ENCODE results near the gene SUN2.

GRCh38 chr22:38792833-38793232 is 37.0 kb upstream of the SUN2 start:
- TF ChIP-seq, protein P1, sequence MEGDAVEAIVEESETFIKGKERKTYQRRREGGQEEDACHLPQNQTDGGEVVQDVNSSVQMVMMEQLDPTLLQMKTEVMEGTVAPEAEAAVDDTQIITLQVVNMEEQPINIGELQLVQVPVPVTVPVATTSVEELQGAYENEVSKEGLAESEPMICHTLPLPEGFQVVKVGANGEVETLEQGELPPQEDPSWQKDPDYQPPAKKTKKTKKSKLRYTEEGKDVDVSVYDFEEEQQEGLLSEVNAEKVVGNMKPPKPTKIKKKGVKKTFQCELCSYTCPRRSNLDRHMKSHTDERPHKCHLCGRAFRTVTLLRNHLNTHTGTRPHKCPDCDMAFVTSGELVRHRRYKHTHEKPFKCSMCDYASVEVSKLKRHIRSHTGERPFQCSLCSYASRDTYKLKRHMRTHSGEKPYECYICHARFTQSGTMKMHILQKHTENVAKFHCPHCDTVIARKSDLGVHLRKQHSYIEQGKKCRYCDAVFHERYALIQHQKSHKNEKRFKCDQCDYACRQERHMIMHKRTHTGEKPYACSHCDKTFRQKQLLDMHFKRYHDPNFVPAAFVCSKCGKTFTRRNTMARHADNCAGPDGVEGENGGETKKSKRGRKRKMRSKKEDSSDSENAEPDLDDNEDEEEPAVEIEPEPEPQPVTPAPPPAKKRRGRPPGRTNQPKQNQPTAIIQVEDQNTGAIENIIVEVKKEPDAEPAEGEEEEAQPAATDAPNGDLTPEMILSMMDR (conservative IDR thresholded peaks at IDR 0.05; ENCODE audit: low read depth, low read length), result no peak
- TF ChIP-seq EZH2 (IDR thresholded peaks at IDR 0.05; ENCODE audit: borderline replicate concordance, low read depth, low read length, poor library complexity, severe bottlenecking), result no peak
